HG02642 (cell line): ENCODE data around the gene RUVBL1.
"Not testable (repeated sequence)": the region's sequence is repeated elsewhere in the genome, so short reads cannot be mapped to it uniquely, and the experiment has no call there.

Experiments used
- ATAC-seq: cut with Tn5 transposase; IDR thresholded peaks from one replicate; pipeline ENCODE4 v1.9.1; 2021; ENCODE audit warnings: mild to moderate bottlenecking; ENCODE audit not compliant: unreplicated experiment, poor library complexity

The RUVBL1 gene

DNA sequence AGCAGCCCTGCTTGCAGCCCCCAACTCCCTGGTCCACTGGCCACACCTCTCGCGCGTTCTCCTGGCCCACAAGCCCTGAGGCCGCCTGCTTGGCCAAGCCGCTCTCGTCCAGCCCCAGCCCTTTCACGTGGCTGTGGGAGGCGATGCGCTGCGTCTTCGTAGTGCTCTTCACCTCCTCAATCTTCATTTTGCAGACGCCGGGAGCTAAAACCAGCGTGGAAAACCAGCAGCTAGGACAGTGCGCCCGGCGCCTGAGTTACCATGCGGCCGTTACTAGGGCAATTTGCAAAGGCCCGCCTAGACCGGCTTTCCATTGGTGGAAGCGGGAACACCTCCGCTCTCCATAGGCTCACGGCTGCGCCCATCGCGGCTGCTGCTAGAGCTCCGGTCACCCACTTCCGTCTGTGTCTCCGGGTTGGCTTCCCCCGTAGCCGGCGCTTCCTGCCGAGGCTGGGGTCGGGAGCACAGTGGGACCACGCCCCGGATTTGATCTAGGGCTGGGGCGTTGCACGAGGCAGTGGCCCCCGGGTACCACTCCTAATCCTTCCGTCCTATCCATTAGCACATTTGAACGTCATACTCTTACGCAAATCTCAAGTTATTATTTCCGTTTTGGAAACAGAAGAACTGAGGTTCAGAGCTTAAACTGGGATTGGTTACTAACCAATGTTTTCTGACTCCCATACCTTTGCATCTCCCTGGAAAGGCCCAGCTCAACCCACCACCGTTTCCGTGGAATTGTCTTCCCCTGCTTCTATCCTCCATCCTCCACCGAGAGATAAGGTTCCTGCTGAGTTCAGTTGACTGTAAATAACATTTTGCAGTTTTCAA is at the start of gene RUVBL1:
Gene RUVBL1, minus strand, starts transcription at position 275 of the 831 bp plus-strand sequence. Its CDS starts 88 bp downstream, at position 187.
- ATAC-seq = peak; percentile 99

DNA sequence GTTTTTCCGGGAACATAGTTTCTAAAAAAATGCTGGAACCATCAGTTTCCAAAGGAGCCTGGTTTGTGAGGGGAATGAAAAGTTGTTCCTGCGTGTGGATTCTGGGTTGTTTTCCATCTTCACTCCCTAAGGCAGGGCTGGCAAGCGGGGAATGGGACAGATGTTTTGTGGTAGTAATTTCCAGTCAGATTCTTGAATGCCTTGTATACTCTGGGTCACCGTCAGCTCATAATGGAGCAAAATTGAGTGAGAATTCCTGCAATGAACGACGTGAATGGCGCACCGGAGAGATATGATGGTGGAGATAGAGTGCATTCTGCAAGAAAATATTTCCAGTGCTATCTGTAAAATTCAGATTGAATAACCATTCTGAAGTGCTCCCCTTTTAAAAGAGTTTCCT is 49.6 kb upstream of the RUVBL1 start:
- no peak for ATAC-seq

DNA sequence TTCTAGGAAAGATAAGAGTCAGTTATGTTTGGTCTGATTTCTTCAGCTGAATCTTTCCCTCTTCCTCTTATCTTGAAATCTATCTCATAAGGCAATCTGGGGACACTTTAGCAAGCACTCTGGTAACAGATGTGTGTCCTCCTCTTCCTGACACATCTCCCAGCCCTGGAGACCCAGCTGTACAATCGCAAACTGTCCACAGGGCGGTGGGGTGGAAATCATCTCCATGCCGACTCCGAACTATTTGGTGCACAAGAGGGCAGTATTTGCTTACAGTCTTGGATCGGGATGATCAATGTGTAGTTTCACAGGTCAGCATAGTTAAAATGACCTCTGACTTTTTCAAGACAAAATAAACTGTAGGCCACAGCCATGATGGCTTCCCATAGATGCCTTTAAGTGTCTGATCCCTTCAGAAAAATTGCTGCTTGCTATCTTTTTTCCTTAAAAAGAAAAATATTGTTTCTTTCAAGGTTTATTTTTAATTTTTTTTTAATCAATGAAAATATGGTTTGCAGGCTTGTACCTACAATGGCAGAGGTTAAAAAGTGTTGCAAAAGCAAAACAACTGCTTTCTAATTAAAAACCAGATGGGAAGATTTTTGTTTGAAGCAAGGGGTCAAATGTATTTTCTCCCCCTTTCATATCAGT is 47.4 kb upstream of the RUVBL1 start:
- no peak for ATAC-seq

DNA sequence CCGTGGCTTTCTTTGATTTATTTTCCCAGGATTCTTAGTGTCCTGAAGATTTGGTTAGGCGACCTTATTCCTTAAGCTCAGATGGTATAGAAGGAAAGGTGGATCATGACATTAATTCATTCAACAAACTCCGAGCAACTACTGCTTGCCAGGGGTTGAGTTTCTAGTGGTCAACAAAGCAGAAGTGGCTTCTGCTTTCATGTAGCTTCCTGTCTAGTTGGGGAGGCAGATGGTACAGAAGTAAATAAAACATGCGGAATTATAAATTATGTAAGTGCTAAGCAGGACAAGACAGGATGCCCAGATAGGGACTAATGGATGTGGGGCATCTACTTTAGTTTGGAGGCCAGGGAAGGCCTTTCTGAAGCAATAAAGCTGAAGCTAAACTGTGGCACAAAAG is 45.2 kb upstream of the RUVBL1 start:
- ATAC-seq = no peak

DNA sequence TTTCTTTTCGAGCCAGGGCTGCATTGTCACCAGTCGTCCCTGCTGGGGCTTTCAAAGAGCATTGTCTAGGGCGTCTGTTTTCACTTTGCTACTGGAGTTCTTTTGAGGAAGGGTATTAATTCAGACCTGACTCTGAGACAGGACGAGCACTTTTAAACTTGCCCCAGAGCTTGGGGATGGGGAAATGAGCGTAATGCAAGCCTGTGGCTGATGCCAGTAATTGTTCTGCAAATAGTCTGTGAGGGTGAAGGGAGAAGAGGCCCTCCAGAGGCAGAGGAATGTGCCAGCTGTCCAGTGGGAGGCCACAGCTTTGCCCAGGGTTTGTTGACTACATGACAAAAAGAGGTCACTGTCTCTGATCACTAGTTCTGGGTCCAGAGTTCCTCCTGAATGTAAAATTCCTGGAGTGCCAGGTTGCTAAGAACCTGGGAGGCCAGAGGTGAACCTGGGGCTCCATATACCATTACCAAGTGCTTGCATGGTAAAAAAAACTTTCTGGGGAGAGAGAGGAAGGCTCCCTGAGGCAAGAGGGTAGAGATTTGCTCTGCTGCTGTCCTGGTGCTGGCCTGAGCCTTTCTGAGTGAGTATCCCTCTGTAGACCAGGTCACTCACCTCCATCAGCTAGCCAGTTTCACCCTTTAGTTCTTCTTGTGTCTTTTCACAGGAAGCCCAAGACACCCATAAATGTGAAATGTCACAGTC is 44.5 kb upstream of the RUVBL1 start:
- ATAC-seq = no peak

DNA sequence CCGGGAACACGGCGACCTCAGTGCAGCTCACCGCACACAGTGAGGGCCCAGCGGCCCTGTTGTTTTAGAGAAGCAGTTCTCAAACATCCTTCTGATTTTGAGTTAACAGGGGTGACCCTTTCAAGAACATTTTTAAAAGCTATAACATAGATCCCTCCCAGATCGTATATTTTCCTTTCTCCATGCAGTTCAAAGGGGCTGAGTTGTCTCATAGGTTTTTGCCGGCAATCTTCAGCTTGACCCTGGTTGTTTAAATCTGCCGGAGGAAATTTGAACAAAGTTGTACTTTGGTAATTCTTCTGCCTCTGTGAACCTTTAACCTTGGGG is 44.0 kb upstream of the RUVBL1 start:
- no peak for ATAC-seq

DNA sequence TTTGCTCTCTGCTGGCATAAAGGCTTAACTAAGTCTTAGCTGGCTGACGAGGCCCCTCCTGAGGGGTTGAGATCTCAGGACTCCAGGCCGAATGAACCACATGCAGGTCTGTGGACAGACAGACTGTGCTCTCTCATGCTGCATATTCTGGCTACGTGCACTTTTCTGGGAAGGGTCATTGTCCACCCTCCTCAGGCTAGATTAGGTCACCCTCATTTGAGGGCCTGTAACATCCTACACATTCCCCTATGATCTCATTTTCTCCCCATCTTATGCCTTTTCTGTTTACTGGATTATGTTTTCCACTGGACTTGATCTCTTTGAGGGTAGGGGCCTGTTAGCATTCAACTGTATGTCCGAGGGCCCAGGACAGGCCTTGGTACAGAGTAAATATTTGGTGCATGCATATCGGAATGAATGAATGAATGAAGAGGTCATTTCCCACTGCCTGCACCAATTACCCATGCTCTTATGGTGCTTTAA is 43.4 kb upstream of the RUVBL1 start:
- no peak for ATAC-seq

DNA sequence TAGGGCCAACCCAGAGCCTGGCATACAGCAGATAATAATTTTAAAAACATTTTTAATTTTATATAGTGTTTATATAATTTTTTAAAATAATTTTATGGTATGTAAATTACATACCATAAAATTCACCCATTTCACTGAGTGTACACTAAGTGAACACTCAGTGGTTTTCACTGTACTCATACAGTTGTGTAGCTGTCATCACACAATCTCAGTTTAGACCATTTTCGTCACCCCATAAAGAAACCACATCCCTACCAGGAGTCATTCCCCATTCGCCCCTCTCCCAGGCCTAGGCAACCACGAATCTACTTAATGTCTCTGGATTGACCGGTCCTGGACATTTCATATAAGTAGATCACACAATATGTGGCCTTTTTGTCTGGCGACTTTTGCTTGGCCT is 39.8 kb upstream of the RUVBL1 start:
- ATAC-seq = no peak

DNA sequence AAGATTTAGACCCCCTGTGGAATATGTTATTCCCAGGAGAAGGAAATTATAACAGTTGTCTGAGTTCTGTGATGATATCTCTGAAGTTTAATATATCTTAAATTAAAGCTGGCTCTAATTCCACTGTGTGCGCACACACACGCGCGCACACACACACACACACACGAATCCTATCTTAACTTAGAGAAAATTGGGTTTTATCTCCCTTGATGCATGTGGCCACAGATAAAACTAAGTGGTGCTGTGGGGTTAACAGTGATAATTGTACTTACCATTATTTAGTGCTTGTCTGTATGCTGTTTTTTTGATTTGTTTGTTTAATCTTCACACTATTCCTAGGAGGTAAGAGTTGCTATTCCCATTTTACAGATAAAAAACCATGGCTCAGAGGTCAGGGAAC is 37.0 kb upstream of the RUVBL1 start:
- no peak for ATAC-seq

DNA sequence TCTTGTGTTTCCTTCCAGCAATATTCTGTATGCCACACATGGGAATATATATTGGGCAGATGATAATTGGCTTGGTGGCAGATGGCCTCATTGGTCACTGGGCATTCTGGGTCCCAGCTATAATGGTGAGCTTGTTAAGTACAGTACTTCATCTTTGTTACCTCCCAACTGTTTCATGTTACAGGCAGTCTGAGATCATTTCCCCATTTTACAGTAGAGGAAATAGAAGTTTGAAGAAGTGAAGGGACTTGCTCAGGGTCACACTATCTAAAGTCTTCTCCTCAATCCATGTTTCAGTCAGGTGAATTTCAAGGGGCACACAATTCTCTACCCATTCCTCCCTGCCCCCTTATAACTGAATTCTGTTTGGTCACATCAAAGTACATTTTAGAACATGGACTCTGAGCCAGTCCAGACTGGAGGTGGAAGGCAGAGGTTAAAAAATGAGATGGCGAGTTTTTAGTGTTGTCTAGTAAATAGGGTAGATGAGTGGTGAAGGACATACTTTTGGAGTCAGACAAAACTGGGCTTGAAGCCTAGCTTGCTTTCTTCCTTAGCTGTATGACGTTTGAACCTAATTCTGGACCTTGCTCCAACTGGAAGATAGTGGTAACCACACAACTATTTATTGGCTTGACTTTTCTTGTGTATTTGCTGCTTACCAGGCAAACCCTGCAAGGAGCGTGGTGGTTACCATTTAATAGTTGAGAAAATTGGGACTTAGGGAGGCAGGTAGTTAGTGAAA is 32.2 kb upstream of the RUVBL1 start:
- no peak for ATAC-seq

DNA sequence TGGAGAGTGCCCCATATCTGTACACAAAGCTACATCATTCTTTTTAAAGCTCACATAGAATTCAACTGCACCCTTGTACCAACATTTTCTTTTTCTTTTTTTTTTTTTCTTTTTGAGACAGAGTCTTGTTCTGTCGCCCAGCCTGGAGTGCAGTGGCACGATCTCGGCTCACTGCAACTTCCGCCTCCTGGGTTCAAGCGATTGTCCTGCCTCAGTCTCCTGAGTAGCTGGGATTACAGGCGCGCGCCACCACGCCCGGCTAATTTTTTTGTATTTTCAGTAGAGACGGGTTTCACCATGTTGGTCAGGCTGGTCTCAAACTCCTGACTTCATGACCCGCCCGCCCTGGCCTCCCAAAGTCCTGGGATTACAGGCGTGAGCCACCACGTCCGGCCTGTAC is 30.7 kb upstream of the RUVBL1 start:
- ATAC-seq = not testable (repeated sequence)

DNA sequence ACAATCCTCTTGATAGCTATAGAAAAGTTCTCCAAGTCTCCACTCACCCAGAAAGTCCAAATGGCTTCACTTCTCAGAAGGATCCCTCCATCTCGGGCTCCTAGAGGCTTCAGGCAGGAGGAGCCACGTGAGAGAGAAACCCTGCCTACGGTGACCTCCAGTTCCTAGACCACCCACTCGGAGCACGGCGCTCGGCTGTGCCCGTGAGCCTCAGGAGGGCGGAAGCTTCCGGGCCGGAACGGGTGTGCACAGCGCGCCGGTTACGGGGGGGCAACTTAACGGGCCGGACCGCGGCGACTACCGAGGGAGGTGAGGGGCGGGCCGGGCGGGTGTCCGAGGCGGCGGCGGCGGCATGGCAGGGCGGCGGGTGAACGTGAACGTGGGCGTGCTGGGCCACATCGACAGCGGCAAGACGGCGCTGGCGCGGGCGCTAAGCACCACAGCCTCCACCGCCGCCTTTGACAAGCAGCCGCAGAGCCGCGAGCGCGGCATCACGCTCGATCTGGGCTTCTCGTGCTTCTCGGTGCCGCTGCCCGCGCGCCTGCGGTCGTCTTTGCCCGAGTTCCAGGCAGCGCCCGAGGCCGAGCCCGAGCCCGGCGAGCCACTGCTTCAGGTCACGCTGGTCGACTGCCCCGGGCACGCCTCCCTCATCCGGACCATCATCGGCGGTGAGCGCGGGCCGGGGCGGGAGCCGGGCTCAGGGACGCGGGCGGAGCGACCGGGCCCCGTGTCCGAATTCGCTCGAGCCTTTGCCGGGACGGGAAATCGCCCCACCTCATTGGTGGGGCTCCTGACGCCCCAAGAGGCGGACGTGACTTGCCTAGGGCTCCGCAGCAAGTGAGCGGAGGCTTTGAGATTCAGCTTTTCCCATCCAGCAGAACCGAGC is 29.8 kb upstream of the RUVBL1 start, which contains the start of gene EEFSEC:
Gene EEFSEC, plus strand, starts transcription at position 326 of the 886 bp plus-strand sequence. Its CDS starts 27 bp downstream, at position 353.
- ATAC-seq = peak; percentile 96

DNA sequence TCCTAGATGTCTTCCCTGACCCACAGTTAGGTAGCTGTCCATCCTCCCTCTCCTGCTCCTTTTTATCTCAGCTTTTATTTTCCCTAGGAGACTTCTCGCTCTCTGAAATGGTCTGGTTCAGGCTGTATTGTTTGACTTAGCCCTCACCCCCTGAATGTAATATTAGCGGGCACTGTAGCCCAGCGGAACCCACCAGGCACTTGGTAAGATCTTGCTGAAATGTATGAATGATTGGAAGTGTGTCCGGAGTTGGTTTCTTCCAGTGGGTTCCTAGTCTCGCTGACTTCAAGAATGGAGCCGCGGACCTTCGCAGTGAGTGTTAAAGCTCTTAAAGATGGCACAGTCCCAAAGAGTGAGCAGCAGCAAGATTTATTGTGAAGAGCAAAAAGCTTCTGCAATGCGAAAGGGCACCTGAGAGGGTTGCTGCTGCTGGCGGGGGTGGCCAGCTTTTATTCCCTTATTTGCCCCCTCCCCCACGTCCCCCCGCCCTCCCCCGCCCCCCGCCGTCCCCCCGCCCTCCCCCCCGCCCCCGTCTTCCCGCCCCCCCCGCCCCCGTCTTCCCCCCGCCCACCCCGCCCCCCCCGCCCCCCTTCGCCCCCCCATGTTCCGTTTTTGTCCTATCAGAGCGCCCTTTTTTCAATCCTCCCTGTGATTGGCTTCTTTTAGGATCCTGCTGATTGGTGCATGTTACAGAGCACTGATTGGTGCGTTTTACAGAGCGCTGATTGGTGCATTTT is 29.0 kb upstream of the RUVBL1 start:
- no peak for ATAC-seq

DNA sequence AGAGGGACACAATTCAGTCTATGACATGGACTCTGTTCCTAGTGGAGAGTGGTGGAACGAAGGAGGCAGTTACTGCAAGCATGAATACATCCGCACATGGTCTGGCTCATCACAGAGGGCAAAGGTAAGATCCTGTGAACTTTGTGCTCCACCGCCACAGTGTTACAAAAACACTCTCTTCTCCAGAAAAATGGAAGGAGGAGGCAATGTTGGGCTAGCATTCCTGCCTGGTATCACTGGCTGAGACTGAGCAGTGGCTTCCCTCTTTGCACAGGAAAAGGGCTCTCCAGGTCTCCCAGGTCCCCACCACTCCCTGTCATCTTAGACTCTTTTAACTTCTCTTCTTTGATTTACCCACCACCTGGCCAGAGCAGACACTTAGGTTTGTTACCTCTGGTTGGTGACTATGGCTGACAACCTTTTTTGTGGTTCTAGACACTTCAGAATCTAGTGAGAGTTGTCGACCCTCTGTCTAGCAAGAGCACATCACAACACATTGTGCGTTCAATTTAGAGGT is 28.2 kb upstream of the RUVBL1 start:
- no peak for ATAC-seq

DNA sequence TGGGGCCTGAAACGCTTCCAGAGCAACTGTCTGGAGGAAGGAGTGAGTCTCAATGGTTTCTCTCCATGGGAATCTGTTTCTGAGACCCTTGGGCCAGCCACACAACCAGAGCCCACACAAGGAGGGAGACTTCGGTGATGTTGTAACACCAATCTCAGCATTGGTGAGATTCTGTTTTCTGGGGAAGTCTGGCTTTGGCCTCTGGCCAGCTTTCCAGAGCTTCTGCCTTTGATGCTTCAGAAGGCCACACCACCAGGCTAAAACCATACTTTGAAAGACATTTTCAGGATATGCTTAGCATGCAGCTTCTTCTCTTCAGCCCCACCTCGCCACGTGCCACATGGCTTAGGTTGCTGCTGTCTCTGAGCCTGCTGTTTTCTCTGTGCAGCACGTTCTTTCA is 26.0 kb upstream of the RUVBL1 start:
- no peak for ATAC-seq

DNA sequence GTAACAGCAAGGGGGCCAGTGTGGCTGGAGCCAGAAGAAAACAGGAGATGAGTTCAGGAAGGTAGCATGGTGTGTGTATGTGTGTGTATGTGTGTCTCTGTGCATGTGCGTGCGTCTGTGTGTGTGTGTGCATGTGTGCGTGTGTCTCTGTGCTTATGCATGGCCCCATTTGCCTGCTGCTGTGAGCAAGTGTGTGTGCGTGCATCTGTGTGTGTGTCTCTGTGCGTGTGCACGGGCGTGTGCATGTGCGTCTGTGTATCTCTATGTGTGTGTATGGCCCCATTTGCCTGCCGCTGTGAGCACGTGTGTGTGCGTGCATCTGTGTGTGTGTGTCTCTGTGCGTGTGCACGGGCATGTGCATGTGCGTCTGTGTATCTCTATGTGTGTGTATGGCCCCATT is 22.6 kb upstream of the RUVBL1 start:
- ATAC-seq = no peak

DNA sequence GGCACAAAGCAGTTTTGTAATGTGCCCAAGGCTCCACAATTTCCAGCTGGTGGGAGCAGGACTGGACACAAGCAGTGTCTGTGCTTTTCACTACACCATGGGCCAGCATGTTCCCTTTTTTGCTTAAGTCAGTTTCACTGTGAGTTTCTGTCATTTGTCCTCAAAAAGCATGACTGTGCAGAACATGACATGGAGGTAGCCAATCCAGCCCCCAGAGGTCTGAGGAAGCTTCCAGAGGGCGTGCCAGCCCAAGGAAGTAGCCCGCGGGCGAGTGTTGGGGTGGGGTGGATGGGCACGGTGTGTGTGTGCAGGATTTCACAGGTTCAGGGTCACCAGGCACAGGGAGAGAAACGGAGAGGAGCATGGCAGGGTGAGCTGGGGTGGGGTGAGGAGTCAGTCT is 21.7 kb upstream of the RUVBL1 start:
- ATAC-seq = no peak

DNA sequence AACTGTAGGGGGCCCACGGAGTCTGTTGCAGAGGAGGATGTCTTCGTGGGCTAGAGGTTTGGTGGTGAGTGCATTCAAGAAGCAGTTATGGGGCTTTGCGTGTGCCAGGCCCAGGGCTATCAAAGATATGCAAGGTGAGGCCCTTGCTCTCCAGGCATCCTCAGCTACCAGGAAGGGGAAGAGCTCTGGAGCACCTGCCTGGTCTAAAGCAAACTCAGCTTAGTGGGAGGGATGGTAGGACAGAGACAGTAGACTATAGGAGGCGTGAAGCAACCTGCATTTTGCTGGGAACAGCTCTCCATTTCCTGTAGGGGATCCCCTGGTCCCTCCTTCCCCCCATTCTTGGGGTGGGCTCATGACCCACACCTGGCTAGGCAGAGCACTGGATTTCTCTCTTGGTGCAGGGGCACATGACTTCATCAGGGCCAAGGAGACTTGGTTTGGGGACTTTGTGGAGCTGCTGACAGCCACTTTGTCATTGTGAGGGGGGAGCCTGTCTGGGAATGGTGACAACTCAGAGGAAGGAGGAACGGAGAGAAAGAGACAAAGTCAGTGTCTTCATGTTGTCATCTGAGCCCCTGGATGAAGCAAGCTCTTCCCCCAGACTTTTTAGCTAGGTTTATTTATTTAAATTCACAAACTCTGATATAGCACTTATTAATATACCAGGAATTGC is 21.0 kb upstream of the RUVBL1 start:
- ATAC-seq = no peak
